GF-D8 (cell line): ENCODE results near the gene ENGASE.

Experiments
- DNase-seq: peaks from one replicate; lab custom pipeline; 2025; lab: John Stamatoyannopoulos, UW

Gene ENGASE

GRCh38 chr17:79038545-79039135, 36.0 kb upstream of the ENGASE start:
- no peak for DNase-seq

- no peak for DNase-seq
Observed at GRCh38 chr17:79039171-79039570, 35.5 kb upstream of the ENGASE start.

DNA sequence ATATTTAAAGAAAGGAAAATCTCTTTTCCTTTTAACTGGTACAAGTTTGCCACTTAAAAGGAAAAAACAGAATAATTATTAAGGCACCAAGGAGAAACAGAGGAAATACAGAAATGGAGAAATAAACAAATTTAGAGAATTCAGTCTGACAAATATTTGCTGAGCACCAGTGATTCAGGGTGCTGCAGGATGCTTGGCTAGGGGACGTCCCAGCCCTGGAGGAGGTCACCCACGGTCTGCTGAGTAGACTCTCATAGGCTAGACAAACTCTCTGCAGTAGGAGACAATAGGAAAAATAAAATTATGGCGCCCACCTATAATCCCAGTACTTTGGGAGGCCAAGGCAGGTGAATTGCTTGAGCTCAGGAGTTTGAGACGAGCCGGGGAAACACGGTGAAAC, 34.7 kb upstream of the ENGASE start:
- DNase-seq = no peak

- no peak for DNase-seq
Observed at GRCh38 chr17:79041041-79041570, 33.5 kb upstream of the ENGASE start.

DNA sequence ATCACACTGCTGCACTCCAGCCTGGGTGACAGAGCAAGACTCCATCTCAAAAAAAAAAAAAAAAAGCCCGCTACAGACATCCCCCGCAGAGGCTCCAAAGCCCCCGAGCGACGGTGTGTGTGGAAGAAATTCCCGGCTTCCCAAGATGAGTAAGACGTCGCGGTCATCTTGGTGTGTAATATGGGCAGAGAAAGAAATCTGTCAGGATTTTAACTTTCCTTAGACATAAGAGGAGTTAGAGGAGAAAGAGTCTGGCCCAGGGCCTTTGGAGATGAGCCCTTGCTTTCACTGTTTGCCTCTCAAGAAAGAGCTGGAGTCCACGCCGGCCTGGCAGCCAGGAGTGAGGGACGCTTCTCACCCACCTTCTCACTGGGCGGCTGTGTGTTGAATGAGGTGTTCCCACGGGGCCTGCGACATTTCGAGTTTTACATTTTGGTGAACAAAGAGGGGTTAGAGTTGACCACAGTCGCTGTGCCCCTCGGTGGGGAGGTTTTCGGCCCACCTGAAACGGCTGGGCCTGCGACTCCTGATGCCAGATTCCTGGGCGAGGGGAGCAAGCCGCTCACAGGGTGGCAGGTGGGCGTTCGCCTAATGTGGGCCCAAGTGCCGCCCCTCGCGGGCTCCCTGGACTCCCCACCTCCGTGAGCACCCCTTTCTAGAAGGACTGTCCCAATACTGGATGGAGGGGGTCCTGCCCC, 32.8 kb upstream of the ENGASE start:
- no peak for DNase-seq

- no peak for DNase-seq
Observed at GRCh38 chr17:79042421-79043190, 32.0 kb upstream of the ENGASE start.

- no peak for DNase-seq
Observed at GRCh38 chr17:79043191-79043930, 31.3 kb upstream of the ENGASE start.

GRCh38 chr17:79043931-79044320, 30.7 kb upstream of the ENGASE start:
- no peak for DNase-seq

DNA sequence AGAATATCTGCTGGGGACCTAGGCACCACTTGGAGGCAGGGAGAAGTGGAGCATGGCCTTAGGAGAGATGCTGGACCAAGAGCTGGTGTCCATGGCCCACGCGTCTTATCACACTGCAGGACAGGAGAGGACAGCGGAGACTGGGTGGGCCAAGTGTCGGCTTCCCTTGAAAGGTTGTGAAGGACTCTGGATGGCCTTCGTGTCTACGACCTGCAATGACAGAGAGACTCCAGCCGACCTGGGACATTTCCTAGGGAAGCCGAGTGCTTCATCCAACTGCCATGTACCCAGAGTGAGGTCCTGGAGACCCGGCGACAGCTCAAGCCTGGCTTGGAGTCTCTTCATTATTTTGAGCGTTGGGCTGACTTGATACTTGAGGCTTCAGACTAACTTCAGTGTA, 30.2 kb upstream of the ENGASE start:
- DNase-seq = no peak

GRCh38 chr17:79045001-79045729, 29.5 kb upstream of the ENGASE start:
- no peak for DNase-seq

DNA sequence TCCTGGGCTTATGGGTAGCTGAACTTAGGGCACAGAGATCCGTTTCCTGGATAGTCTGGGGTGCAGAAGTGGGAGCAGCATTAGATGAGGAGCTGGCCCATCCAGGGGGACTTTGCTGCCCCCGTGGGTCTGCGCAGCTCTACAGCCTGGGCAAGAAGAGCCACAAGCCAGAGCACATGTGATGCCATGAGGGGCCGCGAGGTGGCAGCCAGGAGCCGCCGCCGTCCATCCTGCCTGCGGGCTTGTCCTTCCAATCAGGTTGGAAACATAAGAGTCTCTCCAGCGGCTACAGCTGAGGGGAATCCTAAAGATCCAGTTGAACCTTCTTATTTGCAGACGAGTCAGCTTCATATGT, 28.8 kb upstream of the ENGASE start:
- DNase-seq = no peak

- no peak for DNase-seq
Observed at GRCh38 chr17:79046197-79046915, 28.3 kb upstream of the ENGASE start.

- DNase-seq = no peak
Observed at GRCh38 chr17:79046916-79047280, 27.7 kb upstream of the ENGASE start.

DNA sequence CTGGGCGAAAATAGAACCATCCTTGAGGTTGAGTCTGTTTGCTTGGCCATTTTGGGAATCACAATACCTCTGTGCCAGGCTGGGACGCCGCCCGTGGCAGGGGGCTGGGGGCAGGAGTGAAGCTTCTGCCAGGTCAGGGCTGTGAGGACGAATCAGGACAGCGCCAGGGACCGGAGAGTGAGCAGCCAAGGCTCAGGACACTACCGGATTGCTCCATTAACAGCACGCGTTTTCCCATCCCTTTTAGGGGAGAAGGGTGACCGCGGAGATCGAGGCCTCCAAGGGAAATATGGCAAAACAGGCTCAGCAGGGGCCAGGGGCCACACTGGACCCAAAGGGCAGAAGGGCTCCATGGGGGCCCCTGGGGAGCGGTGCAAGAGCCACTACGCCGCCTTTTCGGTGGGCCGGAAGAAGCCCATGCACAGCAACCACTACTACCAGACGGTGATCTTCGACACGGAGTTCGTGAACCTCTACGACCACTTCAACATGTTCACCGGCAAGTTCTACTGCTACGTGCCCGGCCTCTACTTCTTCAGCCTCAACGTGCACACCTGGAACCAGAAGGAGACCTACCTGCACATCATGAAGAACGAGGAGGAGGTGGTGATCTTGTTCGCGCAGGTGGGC, 27.2 kb upstream of the ENGASE start:
- DNase-seq = no peak

DNA sequence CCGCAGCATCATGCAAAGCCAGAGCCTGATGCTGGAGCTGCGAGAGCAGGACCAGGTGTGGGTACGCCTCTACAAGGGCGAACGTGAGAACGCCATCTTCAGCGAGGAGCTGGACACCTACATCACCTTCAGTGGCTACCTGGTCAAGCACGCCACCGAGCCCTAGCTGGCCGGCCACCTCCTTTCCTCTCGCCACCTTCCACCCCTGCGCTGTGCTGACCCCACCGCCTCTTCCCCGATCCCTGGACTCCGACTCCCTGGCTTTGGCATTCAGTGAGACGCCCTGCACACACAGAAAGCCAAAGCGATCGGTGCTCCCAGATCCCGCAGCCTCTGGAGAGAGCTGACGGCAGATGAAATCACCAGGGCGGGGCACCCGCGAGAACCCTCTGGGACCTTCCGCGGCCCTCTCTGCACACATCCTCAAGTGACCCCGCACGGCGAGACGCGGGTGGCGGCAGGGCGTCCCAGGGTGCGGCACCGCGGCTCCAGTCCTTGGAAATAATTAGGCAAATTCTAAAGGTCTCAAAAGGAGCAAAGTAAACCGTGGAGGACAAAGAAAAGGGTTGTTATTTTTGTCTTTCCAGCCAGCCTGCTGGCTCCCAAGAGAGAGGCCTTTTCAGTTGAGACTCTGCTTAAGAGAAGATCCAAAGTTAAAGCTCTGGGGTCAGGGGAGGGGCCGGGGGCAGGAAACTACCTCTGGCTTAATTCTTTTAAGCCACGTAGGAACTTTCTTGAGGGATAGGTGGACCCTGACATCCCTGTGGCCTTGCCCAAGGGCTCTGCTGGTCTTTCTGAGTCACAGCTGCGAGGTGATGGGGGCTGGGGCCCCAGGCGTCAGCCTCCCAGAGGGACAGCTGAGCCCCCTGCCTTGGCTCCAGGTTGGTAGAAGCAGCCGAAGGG, 26.4 kb upstream of the ENGASE start:
- DNase-seq = no peak

DNA sequence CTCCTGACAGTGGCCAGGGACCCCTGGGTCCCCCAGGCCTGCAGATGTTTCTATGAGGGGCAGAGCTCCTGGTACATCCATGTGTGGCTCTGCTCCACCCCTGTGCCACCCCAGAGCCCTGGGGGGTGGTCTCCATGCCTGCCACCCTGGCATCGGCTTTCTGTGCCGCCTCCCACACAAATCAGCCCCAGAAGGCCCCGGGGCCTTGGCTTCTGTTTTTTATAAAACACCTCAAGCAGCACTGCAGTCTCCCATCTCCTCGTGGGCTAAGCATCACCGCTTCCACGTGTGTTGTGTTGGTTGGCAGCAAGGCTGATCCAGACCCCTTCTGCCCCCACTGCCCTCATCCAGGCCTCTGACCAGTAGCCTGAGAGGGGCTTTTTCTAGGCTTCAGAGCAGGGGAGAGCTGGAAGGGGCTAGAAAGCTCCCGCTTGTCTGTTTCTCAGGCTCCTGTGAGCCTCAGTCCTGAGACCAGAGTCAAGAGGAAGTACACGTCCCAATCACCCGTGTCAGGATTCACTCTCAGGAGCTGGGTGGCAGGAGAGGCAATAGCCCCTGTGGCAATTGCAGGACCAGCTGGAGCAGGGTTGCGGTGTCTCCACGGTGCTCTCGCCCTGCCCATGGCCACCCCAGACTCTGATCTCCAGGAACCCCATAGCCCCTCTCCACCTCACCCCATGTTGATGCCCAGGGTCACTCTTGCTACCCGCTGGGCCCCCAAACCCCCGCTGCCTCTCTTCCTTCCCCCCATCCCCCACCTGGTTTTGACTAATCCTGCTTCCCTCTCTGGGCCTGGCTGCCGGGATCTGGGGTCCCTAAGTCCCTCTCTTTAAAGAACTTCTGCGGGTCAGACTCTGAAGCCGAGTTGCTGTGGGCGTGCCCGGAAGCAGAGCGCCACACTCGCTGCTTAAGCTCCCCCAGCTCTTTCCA, 25.5 kb upstream of the ENGASE start:
- no peak for DNase-seq

GRCh38 chr17:79049821-79050220, 24.8 kb upstream of the ENGASE start:
- DNase-seq = no peak

- no peak for DNase-seq
Observed at GRCh38 chr17:79050551-79050950, 24.1 kb upstream of the ENGASE start.
